ENCODE results near the gene SGF29. TPM values are rescaled to one million over a fixed set of nuclear protein-coding genes. Genes with fewer than 3 reads are reported as not detected.
"Not testable (repeated sequence)": the region's sequence is repeated elsewhere in the genome, so short reads cannot be mapped to it uniquely, and the experiment has no call there.

The SGF29 gene
- total and polyA plus RNA-seq, 7 donors = 13.2 to 58.7 (median 38.5) TPM

DNA sequence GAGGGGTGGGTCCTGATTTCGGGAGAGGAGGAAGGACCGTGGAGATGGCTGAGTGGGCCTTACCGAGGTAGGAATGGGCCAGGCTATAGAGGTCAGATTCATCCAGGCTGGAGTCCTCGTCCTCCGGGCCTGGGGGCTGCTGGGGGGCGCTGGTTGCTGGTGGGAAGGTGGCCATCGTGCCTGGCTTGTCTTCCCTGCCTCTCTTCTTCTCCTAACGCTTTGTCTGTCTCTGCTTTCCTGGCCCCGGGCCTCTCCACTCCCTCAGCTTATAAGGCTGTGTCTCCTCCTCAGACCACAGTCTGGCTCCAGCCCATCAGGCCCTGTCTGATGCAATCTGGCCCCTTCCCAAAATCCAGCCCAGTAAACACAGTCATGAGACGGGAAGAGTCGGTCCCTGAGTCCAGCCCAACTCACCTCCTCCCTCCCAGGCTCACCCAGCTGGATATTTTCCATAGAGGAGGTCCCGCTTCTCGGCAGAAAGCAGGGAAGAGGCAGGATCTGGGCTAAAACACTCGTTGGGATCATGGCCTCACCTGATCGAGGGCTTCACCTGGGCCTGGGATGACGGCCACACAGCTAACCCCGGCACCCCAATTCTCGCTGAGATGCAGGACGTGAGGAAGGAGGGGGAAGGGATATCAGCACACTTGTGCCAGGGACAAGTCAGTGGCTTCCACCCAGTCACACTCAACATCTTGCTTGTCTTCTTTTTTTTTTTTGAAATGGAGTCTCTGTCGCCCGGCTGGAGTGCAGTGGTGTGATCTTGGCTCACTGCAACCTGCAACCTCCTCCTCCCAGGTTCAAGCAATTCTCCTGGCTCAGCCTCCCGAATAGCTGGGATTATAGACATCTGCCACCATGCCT, 14.8 kb upstream of the SGF29 start, which contains the start of gene NUPR1:
NUPR1 (minus strand) TSS at position 242 of the 864 bp plus-strand sequence; CDS start at position 175, 67 bp downstream.
- H3K36me3 ChIP-seq = peaks cover 8 to 26% (median 15%) of the 10 kb centered on the region in 4 donors
- peak in 2 of 4 donors; percentile 63 to 86 for TF ChIP-seq EP300 (IDR thresholded peaks at IDR 0.05)
- peak; percentile 79 to 91 for TF ChIP-seq POLR2A (IDR thresholded peaks at IDR 0.05)
- TF ChIP-seq, protein P1, sequence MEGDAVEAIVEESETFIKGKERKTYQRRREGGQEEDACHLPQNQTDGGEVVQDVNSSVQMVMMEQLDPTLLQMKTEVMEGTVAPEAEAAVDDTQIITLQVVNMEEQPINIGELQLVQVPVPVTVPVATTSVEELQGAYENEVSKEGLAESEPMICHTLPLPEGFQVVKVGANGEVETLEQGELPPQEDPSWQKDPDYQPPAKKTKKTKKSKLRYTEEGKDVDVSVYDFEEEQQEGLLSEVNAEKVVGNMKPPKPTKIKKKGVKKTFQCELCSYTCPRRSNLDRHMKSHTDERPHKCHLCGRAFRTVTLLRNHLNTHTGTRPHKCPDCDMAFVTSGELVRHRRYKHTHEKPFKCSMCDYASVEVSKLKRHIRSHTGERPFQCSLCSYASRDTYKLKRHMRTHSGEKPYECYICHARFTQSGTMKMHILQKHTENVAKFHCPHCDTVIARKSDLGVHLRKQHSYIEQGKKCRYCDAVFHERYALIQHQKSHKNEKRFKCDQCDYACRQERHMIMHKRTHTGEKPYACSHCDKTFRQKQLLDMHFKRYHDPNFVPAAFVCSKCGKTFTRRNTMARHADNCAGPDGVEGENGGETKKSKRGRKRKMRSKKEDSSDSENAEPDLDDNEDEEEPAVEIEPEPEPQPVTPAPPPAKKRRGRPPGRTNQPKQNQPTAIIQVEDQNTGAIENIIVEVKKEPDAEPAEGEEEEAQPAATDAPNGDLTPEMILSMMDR (IDR thresholded peaks at IDR 0.05) = no peak
- TF ChIP-seq POLR2AphosphoS5 (IDR thresholded peaks at IDR 0.05) = peak; percentile 95 to 96 (median 96)
- H3K4me1 ChIP-seq = peaks cover 0 to 51% (median 31%) of the 10 kb centered on the region in 4 donors
- peak within 1 kb of the TSS; percentile 55 to 62 (median 57) for H3K4me3 ChIP-seq
- WGBS, 2 donors = 9 to 45% methylated on average over 22 of the region's 22 CpGs
- intact Hi-C loops (cut with DNase I) = loop anchor here (2.0 kb wide), 2 partner anchors 14 to 46 kb away; partner anchors contain the start of genes CLN3 and SGF29
- H3K27ac ChIP-seq = peak within 1 kb of the TSS; percentile 87 to 97 (median 94)
- H3K9me3 ChIP-seq = no peaks in the 10 kb centered on the region
- DNase-seq = peak; percentile 100
- H3K27me3 ChIP-seq = no peaks in the 10 kb centered on the region

DNA sequence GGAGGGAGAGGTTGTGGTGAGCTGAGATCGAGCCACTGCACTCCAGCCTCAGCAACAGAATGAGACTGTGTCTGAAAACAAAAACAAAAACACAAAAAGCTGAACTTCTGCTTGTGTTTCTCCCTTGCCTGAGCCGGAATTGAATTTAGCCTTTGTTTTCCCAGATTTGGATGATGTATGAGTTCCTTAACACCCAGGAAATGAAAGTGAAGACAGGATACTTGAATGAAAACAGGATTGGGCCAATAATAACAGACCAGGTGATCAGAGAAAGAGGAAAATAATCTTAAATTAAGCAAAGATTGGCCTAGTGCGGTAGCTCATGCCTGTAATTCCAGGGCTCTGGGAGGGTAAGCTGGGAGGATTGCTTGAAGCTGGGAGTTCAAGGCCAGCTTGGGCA, 13.4 kb upstream of the SGF29 start:
- H3K4me1 ChIP-seq = peaks cover 0 to 39% (median 27%) of the 10 kb centered on the region in 4 donors
- peaks cover 0 to 14% (median 5%) of the 10 kb centered on the region in 4 donors for H3K36me3 ChIP-seq
- no peaks in the 10 kb centered on the region for H3K27me3 ChIP-seq
- intact Hi-C loops (cut with DNase I) = no loop called here
- H3K4me3 ChIP-seq = no peak overlapping the region
- DNase-seq = no peak
- no peak for TF ChIP-seq POLR2AphosphoS5 (IDR thresholded peaks at IDR 0.05)
- 83% methylated on average over 3 of the region's 3 CpGs for WGBS, 2 donors
- H3K9me3 ChIP-seq = no peaks in the 10 kb centered on the region
- peak overlapping the region in 3 of 4 donors; percentile 87 to 97 (median 96) for H3K27ac ChIP-seq

DNA sequence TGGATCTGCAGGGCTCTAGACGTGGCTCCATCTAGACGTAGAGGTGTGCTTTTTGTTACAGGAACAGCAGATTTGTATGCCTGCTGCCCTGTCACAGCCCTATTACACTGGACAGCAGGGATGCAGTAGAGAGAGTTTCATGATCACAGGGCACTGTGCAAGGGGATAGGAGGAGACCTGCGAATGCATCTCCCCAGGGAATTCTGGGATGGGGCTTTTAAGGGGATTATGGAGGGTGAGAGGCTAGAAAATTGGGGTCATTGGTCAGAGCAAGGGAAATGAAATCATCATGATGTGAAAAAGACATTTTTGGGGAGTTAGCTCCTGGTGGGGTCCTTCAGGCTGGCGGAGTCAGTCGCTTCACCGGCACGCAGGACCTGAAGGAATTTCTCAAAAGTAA, 11.1 kb upstream of the SGF29 start:
- H3K4me1 ChIP-seq = peaks cover 0 to 19% (median 9%) of the 10 kb centered on the region in 4 donors
- 17 to 63% methylated on average over 7 of the region's 7 CpGs for WGBS, 2 donors
- DNase-seq = no peak
- intact Hi-C loops (cut with DNase I) = no loop called here
- no peaks in the 10 kb centered on the region for H3K27me3 ChIP-seq
- no peak for TF ChIP-seq EP300 (IDR thresholded peaks at IDR 0.05)
- TF ChIP-seq POLR2AphosphoS5 (IDR thresholded peaks at IDR 0.05) = no peak
- no peak for TF ChIP-seq POLR2A (IDR thresholded peaks at IDR 0.05)
- TF ChIP-seq, protein P1 (IDR thresholded peaks at IDR 0.05) = no peak
- no peaks in the 10 kb centered on the region for H3K36me3 ChIP-seq
- peak overlapping the region in 1 of 4 donors; percentile 7 for H3K27ac ChIP-seq
- no peak overlapping the region for H3K4me3 ChIP-seq
- no peaks in the 10 kb centered on the region for H3K9me3 ChIP-seq

DNA sequence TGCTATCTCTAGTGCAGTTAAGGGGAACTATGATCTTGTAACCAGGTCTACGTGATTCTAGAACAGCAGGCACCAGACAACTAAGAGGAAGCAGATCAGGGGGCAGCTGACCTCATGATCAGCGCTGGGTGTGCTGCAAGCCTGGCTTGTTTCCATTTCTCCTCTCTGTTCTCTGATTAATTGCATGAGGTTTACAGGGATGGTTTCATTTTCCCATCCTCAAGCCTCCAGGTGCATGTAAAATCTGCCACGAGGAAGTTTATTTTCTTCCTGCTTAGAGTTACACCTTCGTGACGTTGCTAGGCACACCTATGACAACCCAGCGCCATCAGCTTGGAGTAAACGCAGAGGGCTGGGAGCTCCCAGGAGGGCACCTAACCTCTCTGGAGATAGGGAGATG, 10.6 kb upstream of the SGF29 start:
- Histone ChIP-seq H3K4me1 (peaks cover 0 to 14% (median 8%) of the 10 kb centered on the region in 4 donors), H3K27ac (peak overlapping the region in 1 of 4 donors; percentile 11), H3K27me3 (no peaks in the 10 kb centered on the region), H3K9me3 (no peaks in the 10 kb centered on the region), H3K4me3 (no peak overlapping the region), H3K36me3 (no peaks in the 10 kb centered on the region)
- intact Hi-C loops (cut with DNase I) = no loop called here
- DNase-seq = no peak
- 10 to 39% methylated on average over 7 of the region's 7 CpGs for WGBS, 2 donors
- TF ChIP-seq EP300 (IDR thresholded peaks at IDR 0.05) = no peak
- TF ChIP-seq, protein P1 (IDR thresholded peaks at IDR 0.05) = no peak
- peak in 1 of 4 donors; percentile 18 for TF ChIP-seq POLR2AphosphoS5 (IDR thresholded peaks at IDR 0.05)
- TF ChIP-seq POLR2A (IDR thresholded peaks at IDR 0.05) = peak in 1 of 2 donors; percentile 22

DNA sequence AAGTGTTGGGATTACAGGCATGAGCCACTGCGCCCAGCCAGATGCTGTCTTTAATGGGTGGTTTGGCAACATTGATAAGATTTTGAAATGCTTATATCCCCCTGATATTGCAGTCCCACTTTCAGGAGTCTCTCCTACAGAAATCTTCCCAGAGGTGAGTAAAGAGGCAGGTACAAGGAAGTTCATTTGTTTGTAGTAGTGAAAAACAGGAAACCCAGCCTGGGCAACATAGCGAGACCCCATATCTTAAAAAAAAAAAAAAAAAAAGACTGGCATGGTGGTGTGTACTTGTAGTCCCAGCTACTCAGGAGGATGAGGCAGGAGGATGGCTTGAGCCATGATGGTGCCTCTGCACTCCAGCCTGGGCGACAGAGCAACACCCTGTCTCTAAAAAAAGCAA, 8.7 kb upstream of the SGF29 start:
- Histone ChIP-seq H3K27me3 (no peaks in the 10 kb centered on the region), H3K4me3 (no peak overlapping the region), H3K36me3 (no peaks in the 10 kb centered on the region), H3K4me1 (no peaks in the 10 kb centered on the region), H3K9me3 (no peaks in the 10 kb centered on the region), H3K27ac (no peak overlapping the region)
- no peak for TF ChIP-seq EP300 (IDR thresholded peaks at IDR 0.05)
- no peak for TF ChIP-seq POLR2AphosphoS5 (IDR thresholded peaks at IDR 0.05)
- no peak for TF ChIP-seq POLR2A (IDR thresholded peaks at IDR 0.05)
- TF ChIP-seq, protein P1 (IDR thresholded peaks at IDR 0.05) = no peak
- intact Hi-C loops (cut with DNase I) = no loop called here
- no peak for DNase-seq
- 91 to 93% methylated on average over 3 of the region's 3 CpGs for WGBS, 2 donors

DNA sequence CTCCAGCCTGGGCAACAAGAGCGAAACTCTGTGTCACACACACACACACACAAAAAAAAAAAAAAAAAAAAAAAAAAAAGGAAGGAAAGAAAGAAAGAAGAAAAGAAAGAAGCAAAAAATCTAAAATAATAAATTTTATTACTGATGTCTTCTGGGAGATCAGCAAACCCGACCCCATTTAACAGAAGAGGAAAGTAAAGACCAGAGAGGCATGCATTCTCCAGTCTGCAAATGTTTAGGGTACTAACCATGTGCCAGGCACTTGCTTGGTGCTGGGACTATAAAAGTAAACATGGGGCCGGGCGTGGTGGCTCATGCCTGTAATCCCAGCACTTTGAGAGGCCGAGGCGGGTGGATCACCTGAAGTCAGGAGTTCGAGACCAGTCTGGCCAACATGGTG, 7.8 kb upstream of the SGF29 start:
- intact Hi-C loops (cut with DNase I); H3K36me3 ChIP-seq; H3K9me3 ChIP-seq; H3K27ac ChIP-seq; H3K4me3 ChIP-seq; DNase-seq; H3K27me3 ChIP-seq; H3K4me1 ChIP-seq: not testable (repeated sequence)
- whole genome bisulfite sequencing, 2 donors = 65 to 86% methylated on average over 7 of the region's 7 CpGs
